GM18873 (cell line): ENCODE measurements around the gene BANP.
"Not testable (repeated sequence)": the region's sequence is repeated elsewhere in the genome, so short reads cannot be mapped to it uniquely, and the experiment has no call there.

Experiments used
- ATAC-seq: cut with Tn5 transposase; IDR thresholded peaks from one replicate; pipeline ENCODE4 v1.9.1; 2021; ENCODE audit warnings: mild to moderate bottlenecking, moderate library complexity, moderate number of reproducible peaks; ENCODE audit not compliant: unreplicated experiment, low FRiP score

The BANP gene

DNA sequence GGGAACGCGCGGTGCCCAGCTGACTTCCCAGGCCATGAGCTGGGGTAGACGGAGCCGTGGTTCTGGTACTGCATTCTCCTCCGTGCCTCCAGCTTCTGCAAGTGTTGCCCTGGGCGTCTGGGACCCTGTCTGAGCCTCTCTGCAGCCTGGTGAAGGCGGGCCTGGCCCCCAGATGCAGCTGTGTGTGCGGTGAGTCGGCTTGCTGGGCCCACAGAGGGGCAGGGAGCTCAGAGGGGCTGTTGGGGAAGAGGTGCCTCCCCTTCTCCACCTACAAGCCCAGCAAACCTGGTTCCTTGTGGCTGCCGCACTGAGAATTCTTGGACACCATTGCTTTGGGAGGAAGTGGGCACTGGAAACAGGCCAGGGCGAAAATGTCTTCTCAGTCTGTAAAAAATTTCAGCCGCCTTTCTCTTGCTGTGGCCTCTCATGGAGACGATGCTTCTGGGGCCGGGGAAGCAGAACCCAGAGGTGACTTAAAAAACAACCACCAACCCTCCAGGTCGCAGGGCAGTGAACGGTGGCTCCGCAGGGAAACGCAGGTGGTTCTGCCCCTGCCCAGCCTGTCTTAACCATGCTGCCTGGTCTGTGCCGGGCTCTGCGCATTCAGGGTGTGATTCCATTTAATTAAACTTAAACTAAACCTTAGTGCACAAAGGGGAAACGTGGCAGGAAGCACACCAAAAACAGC lies 163.5 kb downstream of the BANP start:
- ATAC-seq = not testable (repeated sequence)

DNA sequence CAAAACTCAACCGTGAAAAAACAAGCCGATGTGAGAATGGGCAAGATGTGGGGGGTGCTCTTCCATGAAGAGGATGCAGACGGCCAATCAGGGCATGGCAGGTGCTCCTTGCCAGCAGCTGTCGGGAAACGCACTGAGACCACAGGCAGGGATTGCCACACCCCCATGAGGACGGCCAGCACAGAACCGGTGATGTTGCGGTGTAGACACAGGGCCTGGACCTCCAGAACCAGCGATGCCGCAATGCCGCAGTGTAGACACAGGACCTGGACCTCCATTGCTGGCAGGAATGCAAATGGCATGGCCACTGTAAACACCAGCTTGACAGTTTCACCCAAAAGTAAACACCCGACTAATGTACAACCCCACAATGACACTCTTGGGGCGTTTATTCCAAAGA lies 164.9 kb downstream of the BANP start:
- ATAC-seq = no peak

DNA sequence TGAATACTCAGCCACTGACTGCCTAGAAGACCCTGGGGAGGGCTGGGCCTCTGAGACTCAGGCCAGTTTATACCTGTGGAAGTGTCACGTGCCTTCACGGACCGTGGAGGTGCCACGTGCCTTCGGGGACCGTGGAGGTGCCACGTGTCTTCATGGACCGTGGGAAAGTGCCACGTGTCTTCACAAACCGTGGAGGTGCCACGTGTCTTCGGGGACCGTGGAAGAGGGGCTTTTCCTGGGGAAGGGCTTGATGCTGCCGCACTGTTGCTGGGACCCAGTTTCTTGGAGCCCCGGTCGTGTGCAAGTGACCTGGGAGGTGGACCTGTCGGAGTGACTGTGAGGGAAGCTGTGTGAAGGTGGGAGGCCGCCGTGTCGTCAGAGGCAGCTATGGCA lies 166.2 kb downstream of the BANP start:
- ATAC-seq = no peak

DNA sequence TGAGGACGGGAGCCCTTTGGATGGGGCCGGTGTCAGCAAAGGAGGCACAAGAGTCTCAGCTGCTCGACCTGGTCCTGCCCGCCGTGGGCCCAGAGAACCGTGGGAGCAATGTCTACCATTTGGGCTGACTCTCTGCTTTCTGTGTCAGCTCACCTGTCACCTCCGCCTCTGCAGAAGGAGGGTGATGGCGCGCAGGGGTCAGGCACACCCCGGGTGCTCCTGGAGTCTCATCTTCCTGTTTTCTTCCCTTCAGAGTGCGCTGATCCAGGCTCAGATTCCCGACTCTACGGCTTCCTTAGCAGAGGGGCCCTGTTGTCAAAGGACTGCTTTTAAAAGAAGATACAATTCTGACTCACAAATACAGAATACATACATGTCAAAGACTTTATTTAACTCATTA lies 167.1 kb downstream of the BANP start:
- ATAC-seq = no peak

DNA sequence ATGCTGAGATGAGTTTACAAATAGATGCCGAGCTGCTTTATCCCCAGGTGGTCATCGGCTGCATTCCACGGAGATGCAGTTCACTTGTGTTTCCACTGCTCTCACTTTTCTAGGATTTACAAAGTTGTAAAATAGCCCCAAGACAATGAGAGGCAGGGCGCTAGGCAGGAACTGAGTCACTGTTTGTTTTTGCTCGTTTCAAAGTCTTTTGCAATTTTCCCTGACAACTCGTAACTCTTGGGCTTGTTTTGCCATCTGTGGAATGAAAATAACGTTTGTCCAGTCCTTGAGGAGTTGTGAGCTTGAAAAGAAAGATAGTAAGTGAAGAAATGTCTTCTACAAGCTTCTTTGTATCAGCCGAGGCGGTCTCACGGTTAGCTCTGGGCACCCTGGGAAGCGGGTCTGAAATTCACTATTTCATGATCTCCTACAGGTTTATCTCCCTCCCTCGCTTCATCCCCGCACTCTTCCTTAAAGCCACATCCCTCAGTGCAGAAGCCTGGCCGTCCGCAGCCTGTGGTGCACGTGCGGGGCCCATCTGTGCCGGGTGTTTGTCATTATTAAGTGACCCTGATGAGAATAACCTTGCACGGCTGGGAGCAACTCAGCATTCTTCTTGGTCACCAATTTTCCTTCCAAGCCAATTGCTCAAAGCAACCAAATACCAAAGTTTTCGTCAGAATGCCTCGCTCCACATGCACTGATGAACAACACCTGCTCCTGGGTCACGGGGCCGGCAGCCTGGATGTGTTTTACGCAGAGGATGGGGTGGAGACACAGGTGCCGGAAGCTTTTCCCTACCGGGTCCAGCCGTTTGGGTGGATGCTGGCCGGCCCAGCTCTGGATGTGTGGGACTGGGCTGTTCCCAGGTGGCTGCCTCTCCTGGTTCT lies 167.9 kb downstream of the BANP start:
- not testable (repeated sequence) for ATAC-seq

DNA sequence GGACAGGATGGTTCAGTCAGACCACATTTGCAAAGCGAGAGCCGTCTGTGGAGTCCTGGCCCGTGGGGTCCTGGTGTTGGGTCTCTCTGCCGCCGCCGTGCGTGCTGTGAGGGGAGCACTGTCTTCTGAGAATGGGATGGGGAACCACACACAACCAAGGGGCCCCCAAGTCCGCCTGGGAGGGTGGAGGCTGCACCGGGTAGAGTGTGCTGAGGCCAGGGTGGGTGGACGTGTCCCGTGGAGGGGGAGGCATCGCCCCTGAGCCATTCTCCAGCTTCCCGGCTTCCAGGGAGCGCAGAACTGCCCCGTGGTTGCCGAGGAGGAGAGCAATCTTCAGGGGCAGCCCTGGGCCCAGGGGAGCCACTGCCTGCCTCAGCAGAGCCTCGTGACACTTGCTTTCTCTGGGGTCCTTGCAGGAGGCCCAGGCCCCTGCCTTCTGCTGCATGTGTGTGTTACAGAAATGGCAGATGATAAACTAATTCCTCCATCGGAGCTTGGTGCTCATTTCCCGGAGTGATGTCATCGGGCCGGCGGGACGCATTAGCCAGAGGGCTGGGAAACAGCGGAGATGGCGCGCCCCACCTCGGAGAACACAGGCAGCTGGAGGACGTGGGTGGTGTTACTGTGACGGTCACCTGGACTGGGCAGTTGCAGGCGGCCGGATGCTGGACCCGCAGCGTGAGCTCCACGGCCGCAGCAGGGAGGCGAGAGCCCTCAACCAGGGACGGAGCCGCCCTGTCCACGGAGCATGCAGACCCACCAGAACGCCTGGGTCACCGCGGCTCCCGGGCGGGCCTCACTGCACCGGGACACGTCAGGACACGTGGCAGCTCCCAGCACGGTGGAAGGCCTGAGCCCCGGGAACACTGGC lies 168.9 kb downstream of the BANP start:
- ATAC-seq = not testable (repeated sequence)

DNA sequence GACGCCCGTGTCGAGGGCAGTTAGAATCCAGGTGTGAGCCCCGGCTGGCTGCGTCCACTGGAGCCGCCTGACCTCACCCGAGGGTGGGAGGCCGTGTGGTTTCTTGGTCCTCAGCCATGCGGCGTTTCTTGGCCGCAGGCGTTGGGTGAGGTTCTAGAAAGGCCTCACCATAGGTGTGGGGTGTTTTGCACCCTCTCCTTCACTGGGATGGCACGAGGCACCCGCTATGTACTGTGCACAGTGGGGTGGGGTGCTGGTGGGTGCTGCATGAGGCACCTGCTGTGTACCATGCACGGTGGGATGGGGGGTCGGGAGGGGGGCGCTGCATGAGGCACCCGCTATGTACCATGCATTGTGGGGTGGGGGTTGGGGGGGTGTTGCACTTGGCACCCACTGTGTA lies 169.6 kb downstream of the BANP start:
- no peak for ATAC-seq

DNA sequence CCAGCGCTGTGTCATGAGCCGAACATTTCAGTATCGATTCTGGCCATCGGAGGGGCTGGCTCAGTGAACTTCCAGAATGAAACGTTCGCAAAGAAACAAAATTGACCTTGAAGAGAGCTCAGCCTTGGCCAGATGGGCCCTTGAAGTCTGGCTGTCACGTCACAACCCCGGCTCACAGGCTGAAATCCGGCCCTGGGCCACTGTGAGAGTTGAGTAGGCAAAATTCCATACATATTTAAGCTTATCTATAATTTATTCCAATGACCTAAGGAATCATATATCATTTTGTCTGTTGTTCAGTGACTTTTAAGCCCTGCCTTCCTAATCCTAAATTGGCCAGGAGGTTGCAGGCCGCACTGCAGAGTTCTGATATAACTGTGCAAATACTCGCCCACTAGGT lies 170.2 kb downstream of the BANP start:
- not testable (repeated sequence) for ATAC-seq

DNA sequence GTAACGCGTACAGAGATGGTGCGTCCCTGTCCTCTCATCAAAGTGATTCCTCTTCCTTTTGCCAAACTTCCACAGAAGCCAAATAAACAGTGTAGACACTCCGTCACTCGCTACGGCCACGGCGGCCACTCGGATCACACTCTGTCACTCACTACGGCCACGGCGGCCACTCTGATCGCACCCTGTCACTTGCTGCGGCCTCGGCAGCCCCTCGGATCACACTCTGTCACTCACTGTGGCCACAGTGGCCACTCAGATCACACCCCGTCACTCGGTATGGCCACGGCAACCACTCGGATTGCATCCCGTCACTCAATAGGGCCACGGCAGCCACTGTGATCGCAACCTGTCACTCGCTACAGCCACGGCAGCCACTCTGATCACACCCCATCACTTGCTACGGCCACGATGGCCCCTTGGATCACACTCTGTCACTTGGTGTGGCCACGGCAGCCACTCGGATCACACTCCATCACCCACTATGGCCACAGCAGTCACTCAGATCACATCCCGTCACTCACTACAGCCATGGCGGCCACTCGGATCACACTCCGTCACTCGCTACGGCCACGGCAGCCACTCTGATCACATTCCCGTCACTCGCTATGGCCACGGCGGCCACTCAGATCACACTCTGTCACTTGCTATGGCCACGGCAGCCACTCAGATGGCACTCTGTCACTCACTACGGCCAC lies 170.8 kb downstream of the BANP start:
- ATAC-seq = no peak
